Fibroblast of lung (primary cell): ENCODE data around the gene SESN2.

ENCODE experiments used
- CTCF ChIP-seq, 2 donors: IDR thresholded peaks in 1 of 2; conservative IDR thresholded peaks in 1 of 2; 1 replicate in 1 of 2; 2 replicates in 1 of 2; pipeline ENCODE4 v1.5.1; 2011 to 2012; ENCODE audit warnings: low read length in 2 of 2, control low read depth in 1 of 2, inconsistent platforms in 1 of 2, low read depth in 1 of 2, mild to moderate bottlenecking in 1 of 2
- EZH2 ChIP-seq: IDR thresholded peaks from 2 replicates; pipeline ENCODE4 v1.5.1; 2012; ENCODE audit warnings: low read length, control low read depth, mild to moderate bottlenecking; ENCODE audit errors: missing control alignments

GRCh38 chr1:28269529-28269928 is 10.2 kb downstream of the SESN2 start:
- TF ChIP-seq CTCF (conservative IDR thresholded peaks at IDR 0.05 in 1 of 2, IDR thresholded peaks at IDR 0.05 in 1 of 2; ENCODE audit: low read depth in 1 of 2, low read length in 2 of 2) (no peak), EZH2 (no peak)
